ENCODE data around the gene HAVCR1.
A peak's percentile ranks its signal among the peaks of the same experiment; 100 is the strongest.
"Not testable (repeated sequence)": the region's sequence is repeated elsewhere in the genome, so short reads cannot be mapped to it uniquely, and the experiment has no call there.

The HAVCR1 gene

DNA sequence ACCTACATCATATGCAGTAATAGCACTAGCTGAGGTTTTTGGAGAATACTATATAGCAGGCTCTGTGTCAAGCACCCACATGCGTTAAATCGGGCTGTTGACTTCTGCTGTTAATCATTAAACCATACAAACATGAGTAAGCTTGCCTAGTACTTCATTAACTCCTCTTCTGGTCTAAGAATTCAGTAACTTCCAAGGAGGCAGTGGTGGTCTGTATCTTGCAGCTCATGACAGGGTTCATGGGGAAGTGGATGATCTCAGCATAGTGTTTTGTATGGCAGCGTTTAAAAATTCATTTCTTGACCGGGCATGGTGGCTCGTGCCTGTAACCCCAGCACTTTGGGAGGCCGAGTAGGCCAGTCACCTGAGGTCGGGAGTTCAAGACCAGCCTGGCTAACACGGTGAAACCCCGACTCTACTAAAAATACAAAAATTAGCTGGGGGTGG, at the start of gene HAVCR1:
Gene HAVCR1, minus strand, starts transcription at position 24 of the 447 bp plus-strand sequence. CDS start 1,173 bp downstream, outside the sequence.
- DNase-seq: no peak

DNA sequence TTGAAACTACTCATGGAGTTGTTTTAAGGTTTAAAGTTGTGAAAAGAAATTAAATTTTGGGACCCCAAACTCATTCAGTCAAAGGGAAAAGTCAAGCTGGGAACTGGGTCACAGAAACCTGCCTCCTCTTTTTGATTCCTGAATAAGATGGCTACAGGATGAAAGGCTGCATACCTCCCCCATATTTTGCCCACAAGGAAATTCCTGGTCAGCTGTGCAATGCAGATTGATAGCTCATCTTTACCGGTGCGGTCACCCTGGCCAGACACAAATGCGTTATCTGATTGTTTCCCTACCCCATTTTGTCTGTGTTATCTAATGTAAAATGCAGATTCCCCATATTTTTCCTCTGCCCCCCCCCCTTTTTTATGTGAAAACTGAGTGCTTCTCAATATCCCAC, 48.6 kb upstream of the HAVCR1 start:
- no peak for DNase-seq

DNA sequence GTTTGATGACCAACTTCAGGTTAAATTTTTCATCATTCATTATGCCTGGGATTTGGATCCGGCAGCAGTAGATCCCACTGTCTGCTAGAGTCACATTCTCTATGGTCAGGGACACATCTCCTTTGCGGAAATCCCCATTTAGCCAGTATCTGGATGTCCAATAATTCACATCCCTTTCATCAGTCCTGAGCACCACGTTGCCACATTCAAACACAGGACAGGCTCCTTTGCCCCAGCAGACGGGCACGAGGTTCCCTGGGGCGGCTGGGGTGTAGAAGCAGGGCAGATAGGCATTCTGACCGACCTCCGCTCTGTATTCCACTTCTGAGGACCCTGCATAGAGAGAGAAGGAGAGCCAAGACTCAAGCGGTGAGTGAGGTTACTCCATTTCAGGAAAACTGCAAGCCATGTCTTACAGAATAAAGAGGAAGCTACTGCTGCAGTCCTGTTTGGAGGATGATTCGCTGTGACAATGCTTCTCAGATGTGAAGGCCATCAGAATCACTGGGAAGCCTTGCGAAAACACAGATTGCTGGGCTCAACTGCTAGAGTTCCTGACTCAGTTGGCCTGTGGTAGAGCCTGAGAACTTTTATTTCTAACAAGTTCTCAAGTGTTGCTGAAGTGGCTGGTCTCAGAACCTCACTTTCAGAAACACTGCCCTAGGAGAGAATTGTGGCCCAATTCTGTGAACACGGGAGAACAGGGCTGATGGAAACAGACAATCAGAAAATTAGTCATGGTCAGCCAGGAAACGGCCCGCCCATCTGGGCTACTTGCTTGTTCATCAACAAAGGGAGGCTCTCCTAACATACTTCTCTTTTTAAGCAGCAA, 47.9 kb upstream of the HAVCR1 start:
- DNase-seq: no peak

DNA sequence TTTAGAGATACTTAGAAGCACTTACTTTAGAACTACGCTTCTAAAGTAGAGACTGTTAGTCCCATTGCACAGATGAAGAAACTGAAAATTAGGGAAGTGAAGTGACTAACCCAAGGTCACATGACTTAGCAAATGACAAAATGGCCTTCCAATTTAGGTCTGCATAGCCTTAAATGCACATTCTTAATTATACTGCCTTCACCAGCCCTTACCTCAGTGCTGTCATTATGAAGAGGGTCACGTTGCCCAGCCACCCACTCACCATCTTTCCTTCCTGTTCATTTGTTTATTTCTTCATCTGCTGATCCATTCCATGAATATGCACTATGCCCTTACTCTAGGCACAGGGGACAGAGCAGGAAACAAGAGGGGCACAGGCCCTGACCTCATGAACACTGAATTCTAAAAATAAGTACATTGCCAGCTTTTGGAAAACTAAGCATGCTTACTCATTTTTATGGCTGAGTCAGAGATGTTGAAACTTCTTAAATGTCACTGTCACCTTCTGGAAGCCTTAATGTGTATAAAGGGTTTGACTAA, 41.3 kb upstream of the HAVCR1 start:
- DNase-seq: peak; percentile 86

DNA sequence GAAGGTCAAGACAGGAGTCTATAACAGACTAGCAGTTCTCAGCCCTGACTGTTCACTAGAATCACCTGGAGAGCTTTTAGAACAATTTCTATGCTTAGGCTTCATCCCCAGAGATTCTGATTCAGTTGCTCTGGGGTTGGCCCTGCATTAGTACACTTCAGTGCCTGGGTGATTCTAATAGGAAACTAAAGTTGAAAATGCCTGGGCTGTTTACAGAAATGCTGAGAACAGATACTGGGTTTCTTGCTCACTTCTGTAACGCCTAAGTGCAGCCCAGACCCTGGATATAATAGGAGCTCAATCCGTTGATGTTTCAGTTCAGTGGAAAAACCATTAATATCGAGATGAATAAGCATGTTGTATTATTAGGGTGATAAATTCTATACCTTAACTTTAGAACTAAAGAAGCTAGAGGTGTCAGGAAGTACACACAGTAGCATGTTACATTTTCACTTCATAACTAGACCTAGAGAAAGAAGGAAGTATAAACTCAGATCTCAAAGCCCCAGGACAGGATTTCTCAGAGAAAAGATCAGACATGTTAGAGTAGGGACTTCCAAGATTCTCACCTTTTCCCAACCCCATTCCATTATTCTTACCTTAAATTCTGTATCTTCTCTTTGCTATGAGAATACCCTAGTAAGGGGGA, 29.6 kb upstream of the HAVCR1 start:
- DNase-seq: no peak

DNA sequence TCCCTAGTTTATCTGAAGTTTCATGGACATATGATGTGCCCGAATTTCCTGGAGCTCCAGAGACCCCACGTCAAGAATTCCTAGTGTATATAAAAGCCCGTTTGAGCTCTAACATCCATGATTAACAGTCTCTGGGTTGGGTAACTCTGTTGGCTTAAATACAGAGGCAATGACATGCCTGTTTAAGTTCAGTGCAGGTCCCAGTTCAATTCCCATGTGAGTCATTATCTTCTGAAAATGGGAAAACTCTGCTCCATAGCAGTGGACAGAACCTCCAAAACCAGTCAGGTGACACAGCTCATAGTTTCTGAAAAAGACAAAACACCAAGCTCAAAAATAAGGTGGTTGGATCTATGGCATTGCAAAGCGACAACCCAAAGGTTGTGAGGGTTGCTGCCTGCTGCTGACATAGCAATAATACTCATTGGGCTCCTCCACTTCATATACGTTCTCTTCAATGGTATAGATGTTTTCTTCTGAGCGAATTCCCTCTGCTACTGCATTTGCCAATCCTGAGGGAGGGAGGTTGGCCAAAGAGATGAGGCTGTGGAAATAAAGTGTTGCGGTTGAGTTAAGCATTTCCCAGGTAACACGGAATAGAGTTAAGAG, 27.9 kb upstream of the HAVCR1 start:
- DNase-seq: peak; percentile 18

DNA sequence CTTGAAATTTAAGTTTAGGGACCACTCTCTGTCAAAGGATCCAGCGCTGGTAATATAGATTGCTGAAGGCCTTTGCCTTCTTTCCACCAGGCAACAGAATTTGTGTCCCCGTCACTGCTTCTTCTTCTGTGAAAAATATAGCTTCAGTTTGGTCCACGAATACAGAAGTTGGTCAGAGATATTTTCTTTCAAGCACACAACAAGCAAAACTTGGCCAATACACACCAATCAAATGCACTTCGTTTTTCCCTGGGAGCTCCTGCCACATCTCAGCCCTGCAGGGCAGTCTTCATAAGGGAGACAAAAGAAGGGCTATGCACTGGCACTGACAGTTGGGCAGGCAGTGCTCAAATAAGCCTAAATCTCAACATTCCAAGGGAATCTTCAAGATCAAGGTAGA, 27.0 kb upstream of the HAVCR1 start:
- DNase-seq: no peak

DNA sequence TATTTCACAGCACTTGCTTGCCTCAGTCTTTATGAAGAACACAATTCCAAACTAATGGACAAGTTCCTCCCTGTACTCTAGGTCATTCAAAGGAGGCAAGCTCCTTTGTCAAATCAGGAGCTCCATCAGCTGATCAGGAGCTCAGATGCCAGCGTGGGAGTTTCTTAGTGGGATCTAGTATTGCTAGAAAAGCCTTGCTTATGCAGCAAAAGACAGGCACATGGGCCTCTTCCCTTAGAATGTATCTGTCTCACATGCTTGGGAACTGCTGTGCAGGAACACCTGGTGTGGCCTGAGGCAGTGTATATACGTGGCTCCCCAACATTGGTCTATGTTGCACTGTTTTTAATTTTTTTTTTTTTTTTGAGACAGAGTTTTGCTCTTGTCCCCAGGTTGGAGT, 21.4 kb upstream of the HAVCR1 start:
- no peak for DNase-seq

DNA sequence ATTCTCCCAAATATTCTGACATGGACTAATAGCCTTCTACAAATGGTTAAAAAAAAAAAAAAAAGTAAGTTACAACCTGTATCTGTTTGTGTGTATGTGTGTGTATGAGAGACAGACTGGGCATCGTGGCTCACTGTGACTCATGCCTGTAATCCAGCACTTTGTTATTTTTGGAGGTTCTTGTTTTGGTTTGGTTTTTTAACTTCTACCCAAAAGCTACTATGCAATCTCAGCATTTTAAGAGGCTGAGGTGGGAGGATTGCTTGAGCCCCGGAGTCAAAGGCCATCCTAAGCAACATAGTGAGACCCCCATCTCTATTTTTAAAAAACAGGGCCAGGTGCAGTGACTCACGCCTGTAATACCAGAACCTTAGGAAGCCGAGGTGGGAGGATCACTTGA, 17.6 kb upstream of the HAVCR1 start:
- DNase-seq: peak; percentile 68

DNA sequence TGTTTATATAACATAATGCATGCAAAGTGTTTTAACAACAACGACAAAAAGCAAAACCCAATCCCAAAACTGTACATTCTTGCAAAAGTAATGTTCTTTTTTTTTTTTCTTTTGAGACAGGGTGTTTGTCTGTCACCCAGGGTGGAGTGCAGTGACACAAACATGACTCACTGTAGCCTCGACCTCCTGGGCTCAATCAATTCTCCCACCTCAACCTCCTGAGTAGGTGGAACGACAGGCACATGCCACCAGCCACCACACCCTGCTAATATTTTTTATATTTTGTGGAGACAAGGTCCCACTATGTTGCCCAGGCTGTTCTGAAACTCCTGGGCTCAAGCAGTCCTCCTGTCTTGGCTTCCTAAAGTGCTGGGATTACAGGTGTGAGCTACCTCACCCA, 13.6 kb upstream of the HAVCR1 start:
- no peak for DNase-seq

DNA sequence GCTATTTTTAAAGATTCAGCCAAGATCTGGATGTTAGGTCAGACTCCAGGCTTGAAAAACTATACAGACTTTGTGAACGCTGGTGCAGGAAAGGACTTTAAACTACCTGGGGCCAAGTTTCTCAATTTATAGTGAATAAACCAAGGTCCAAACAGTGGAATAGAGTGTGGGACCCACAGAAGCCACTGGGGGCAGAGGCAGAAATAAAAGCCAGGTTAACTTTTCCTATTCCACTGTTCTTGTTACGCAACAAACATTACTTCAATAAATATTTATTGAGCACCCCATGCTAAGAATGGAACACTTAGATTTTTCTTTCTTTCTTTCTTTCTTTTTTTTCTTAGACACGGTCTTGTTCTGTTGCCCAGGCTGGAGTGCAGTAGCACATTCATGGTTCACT, 11.0 kb upstream of the HAVCR1 start:
- DNase-seq: no peak

DNA sequence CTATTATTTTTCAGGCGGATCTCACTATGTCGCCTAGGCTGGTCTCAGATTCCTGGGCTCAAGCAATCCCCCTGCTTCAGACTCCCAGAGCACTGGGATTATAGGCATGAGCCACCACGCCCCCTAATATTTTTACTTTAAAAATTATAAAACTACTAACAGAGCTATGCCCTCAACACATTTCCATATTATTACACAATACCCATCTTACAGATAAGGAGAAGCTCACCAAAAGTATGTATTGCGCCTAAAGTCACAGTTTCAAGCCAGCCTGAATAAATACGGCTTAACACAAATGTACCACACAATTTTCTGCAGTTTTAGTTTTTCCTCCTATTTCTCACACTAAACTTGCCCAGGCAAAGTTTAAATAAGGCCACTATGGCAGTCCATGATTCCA, 9.9 kb upstream of the HAVCR1 start:
- no peak for DNase-seq

DNA sequence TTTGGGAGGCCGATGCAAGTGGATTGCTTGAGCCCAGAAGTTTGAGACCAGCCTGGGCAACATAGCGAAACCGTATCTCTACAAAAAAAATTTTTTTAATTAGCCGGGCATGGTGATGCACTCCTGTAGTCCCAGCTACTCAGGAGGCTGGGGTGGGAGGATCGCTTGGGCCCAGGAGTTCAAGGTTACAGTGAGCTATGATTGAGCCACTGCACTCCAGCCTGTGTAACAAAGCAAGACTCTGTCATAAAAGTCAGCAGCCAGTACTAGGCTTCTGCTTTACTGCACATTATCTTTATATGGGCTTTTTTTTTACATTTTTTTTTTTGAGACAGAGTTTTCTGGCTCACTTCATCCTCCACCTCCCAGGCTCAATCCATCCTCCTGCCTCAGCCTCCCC, 9.4 kb upstream of the HAVCR1 start:
- DNase-seq: no peak

DNA sequence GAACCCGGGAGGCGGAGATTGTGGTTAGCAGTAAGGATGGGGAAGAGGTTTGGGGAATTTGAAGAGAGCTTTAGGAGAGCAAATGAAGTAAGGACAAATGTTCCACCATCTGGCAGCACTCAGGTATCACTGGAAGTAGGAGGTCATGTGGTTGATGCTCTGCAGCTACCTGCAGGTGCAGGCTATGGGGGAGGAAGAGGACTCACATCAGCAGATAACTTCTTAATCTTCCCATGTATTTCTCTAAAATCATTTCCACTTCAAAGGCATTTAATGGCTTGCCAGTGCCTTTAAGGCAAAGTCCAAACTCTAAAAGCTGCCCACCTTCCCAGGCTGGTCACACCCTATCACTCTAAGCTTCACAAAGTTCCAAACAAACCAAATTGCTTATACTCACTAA, 8.1 kb upstream of the HAVCR1 start:
- DNase-seq: no peak

DNA sequence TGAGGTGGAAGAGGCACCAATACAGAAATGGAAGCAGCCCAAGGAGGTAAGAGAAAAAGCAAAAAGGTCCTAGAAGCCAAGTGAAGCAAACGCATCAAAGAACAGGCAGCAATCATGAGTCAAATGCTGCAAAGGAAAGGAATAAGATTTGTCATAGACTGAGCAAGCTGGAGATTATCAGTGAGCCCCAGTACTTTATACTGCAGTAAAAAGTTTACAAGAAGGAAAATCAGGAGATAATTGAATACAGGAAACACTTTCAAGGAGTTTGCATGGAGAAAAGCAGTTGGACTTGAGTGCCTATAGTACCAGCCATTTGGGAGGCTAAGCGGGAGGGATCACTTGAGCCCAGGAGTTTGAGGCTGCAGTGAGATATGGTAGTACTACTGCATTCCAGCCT, 7.2 kb upstream of the HAVCR1 start:
- DNase-seq: no peak

DNA sequence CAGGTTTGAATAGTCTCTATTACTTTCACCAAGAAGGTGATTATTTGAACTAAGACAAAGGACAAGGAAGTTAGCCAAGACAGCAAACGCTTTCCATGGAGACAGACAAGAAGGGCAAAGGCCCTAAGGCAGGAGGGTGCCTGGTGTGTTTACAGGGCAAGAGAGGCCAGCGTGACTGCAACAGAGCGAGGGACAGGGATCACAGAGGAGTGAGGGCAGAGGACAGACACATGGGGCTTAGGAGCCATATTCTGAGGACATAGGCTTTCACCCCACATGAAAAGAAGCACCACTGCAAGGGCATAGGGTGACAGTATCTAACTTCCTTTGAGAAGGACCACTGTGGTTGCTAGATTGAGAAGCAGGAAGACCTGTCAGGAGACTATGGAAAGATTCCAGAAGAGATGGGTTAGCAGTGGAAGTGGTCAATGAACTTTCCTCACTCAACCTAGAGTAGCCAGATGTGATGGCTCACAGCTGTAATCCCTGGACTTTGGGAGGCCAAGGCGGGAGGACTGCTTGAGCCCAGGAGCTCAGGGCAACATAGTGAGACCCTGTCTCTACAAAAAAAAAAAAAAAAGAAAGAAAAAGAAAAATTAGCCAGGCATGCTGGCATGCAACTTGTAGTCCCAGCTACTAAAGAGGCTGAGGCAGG, 5.0 kb upstream of the HAVCR1 start:
- DNase-seq: no peak

DNA sequence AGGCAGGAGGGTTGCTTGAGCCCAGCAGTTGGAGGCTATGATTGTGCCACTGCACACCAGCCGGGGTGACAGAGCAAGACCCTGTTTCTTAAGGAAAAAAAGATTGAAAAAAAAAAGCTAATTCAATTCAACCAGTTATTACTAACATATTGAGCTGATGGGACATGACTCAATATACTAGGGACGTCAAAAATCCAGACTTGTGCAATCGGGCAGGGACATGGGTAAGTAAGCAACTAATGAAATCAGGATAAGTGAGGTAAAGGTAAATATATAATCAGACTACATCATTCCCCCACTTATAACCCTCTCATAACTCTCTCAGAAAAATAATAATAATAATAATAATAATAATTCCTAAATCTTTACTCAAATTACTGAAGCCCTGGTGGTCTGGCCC, 975 bp upstream of the HAVCR1 start:
- peak; percentile 59 for DNase-seq

DNA sequence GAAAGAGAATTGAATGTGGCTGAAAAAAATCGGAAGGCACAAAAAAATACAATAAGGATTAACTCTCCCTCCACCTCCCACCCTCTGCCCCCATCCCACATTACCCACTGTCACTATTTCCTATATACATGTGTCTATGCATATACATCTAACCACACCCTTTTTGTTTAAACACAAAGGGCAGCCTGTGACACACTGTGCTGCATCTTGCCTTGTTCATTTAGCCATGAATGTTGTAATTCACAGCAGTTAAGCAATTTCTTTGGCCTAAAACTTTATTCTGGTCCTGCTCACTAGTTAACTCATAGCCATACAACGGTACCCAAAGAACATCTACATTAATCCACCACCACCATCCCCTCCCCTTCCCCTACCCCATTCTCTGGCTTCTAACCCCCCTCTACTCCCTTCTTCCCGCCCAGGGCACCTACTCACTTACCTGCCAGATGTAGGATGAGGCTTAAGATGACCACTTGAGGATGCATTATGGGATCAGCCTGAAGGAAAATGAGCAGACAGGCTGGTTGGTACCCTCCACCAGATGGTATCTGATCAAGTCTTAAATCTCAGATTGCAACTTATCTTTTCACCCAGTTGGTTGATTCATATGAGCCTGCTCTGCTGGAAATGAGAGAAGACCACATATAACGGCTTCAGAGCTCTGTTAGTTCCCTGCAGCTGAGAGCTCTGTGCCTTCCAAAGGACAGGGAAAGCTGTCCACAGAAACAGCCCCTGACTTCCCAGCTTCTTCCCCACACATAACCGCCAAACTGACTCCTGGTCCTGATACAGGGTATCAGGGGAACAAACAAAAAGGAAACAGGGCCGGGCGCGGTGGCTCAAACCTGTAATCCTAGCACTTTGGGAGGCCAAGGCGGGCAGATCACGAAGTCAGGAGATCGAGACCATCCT, 1.2 kb downstream of the HAVCR1 start:
- no peak for DNase-seq

DNA sequence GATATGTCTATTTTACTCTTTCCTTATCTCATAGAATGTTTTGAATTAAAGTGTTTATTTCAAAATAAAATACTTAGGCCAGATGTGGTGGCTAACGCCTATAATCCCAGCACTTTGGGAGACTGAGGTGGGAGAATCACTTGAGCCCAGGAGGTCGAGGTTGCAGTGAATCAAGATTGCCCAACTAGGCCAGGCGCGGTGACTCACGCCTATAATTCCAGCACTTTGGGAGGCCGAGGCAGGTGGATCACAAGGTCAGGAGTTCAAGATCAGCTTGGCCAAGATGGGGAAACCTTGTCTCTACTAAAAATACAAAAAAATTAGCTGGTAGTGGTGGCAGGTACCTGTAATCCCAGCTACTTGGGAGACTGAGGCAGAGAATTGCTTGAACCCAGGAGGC, 2.1 kb downstream of the HAVCR1 start:
- not testable (repeated sequence) for DNase-seq

DNA sequence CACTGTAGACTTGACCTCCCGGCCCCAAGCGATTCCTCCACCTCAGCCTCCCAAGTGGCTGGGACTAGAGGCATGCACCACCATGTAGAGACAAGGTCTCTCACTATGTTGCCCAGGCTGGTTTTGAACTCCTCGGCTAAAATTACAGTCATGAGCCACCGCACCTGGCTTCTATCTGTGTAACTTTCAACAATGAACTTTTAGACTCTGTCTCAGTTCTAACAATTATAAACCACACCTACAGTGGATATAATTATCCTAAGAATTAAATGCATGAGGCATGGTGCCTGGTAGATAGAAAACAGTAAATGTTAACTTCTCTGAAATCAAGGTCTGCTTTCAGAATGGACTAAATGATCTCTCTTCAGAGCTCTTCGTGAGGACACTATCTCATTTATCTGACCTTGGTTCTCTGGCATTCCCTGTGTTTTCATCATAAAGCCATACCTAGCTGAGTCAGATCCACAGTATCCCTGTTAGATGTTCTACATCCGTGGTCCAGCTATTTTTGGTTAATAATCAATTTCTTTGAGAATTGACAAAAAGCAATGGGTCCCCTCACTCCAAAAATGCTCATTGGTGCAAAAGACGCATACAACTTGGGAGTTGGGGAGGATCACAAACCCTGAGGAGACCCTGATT, 7.2 kb downstream of the HAVCR1 start:
- no peak for DNase-seq

DNA sequence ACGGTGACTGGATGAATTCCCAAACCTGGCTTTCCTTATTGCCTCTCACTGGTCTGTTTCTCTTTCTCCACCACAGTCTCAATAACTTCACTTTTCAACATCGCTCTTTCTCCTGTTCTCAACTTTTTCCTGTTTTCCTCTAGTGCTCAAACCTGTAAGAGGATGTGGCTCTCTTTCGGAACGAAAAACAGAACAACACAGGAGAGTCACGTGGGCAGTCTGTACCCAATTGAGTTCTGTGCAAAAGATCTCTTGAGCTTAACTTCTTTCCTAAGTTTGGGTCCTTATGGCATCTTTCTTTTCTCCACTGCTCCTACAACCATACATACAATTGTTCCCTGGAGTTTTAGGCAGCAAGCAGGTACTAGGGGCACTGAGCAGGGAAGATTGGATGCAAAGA, 8.9 kb downstream of the HAVCR1 start:
- no peak for DNase-seq

DNA sequence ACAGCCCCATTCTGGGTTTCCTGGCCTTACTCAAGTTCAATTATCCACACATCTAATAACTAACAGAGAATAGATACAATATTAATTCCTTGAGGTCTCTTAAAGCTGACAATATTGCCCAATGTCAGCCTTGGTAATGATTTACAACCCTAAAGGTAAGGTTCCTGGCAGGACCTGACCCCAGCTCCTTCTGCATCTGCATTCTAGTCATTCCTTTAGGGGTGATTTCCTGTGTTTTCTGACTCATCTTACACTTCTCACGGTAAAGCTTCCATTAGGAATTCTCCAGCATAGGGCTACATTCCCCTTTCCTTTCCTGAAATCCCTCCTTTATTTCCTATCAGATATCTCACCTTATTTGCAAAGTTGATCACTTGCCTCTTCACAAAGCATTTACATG, 9.3 kb downstream of the HAVCR1 start:
- peak; percentile 63 for DNase-seq

Data from HCEC 1CT (cell line).